GM19239 (cell line): Measurements from ENCODE around the gene NPHP1.
"Not testable (repeated sequence)": the region's sequence is repeated elsewhere in the genome, so short reads cannot be mapped to it uniquely, and the experiment has no call there.

Experiments
- DNase-seq: peaks from one replicate; pipeline ENCODE4 v3.0.0; 2011; ENCODE audit warnings: low spot score; ENCODE audit not compliant: insufficient read length
- FAIRE-seq: peaks from 2 replicates; lab custom pipeline; 2011; peaks lifted over from hg19 to GRCh38; lab: Jason Lieb, UNC

NPHP1 gene

DNA sequence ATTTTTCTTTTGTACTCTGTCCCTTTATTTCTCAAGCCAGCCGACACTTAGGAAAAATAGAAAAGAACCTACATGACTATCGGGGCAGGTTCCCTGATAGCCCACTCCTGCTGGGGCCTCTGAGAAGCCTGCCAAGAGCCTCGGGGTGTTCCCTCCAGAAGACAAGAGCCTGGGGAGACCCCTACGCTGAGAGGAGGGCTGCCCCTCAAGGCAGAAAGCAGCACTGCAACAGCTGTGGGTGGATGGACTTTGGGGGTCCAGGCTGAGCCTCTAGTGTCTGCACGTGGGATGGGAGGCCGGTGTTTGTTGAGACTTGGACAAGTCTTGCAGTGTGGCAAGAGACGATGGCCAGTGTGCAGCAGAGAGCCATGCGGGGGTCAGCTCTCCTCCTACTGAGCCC, 121.7 kb downstream of the NPHP1 start:
- not testable (repeated sequence) for DNase-seq, FAIRE-seq

DNA sequence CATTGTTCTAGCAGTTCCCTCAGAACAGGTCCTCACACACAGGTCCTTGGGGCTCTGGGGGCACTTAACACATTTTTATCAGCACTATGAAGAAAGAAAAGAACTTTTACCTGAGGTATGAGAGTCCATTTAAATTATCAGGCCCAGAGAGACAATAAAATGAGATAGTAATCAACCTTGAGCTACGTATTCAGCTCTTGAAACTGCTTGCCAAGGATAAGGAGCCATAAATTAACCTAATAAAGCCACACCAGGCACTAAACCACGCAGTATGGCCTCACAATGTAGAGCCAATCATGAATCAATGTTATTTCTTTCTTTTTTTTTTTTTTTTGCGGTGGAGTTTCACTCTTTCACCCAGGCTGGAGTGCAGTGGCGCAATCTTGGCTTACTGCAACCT, 126.7 kb downstream of the NPHP1 start:
- not testable (repeated sequence) for FAIRE-seq

DNA sequence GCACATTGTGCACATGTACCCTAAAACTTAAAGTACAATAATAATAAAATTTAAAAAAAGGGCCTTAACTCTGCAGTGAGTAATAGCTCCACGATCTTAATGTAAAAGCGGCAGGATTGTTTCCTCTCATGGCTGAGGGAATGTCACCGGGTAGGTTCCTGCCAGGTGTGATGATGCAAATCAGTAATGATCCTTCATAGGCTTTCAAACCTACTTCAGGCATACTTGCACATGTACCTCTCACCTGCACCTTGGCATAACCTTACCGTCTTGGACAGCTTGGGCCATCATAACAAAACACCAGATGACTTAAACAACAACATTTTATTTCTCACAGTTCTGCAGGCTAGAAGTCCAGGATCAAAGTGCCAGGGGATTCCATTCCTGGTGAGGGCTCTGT, 128.9 kb downstream of the NPHP1 start:
- not testable (repeated sequence) for DNase-seq, FAIRE-seq

More for the DNA sequence above, 126.7 kb downstream of the NPHP1 start:
- not testable (repeated sequence) for DNase-seq
